Liver (tissue), 9 donors: Measurements from ENCODE around the gene MAN2A2. TPM values are rescaled to one million over a fixed set of nuclear protein-coding genes. Genes with fewer than 3 reads are reported as not detected.
"Not testable (repeated sequence)": the region's sequence is repeated elsewhere in the genome, so short reads cannot be mapped to it uniquely, and the experiment has no call there.

Experiments
- DNase-seq: peaks from one replicate; pipeline ENCODE4 v3.0.0-alpha.2; 2017; ENCODE audit warnings: low spot score
- H3K27ac ChIP-seq, 2 donors: one replicate each; pipeline ENCODE4 v1.7.0; 2013; ENCODE audit warnings: inconsistent platforms in 2 of 2, low read length in 2 of 2, control low read depth in 1 of 2, low read depth in 1 of 2, mild to moderate bottlenecking in 1 of 2
- H3K27me3 ChIP-seq, 4 donors: one replicate each; pipeline versions ENCODE4 v1.6.1 to v1.7.0; 2013; ENCODE audit warnings: low read length in 3 of 4, inconsistent platforms in 1 of 4, mild to moderate bottlenecking in 1 of 4, moderate library complexity in 1 of 4; ENCODE audit not compliant: control insufficient read depth in 4 of 4, insufficient read depth in 4 of 4
- H3K36me3 ChIP-seq, 4 donors: one replicate each; pipeline versions ENCODE4 v1.6.1 to v1.7.0; 2013; ENCODE audit warnings: low read length in 3 of 4, mild to moderate bottlenecking in 3 of 4, low read depth in 1 of 4, moderate library complexity in 1 of 4; ENCODE audit not compliant: control insufficient read depth in 4 of 4, insufficient read depth in 3 of 4
- H3K4me1 ChIP-seq, 4 donors: one replicate each; pipeline versions ENCODE4 v1.6.1 to v1.7.0; 2013; ENCODE audit warnings: low read length in 3 of 4, mild to moderate bottlenecking in 3 of 4, moderate library complexity in 1 of 4; ENCODE audit not compliant: control insufficient read depth in 4 of 4, insufficient read depth in 4 of 4
- H3K4me3 ChIP-seq, 3 donors: one replicate each; pipeline versions ENCODE4 v1.6.1 to v1.7.0; 2013; ENCODE audit warnings: low read length in 3 of 3, control low read depth in 1 of 3, low read depth in 1 of 3, mild to moderate bottlenecking in 1 of 3
- H3K9ac ChIP-seq, 2 donors: one replicate each; pipeline ENCODE4 v1.7.0; 2013; ENCODE audit warnings: low read length in 2 of 2, mild to moderate bottlenecking in 2 of 2, moderate library complexity in 2 of 2, control low read depth in 1 of 2, low read depth in 1 of 2
- H3K9me3 ChIP-seq, 4 donors: one replicate each; pipeline versions ENCODE4 v1.6.1 to v1.7.0; 2013; ENCODE audit warnings: low read length in 3 of 4; ENCODE audit not compliant: control insufficient read depth in 4 of 4
- EGR1 ChIP-seq, 2 donors: IDR thresholded peaks; 2 replicates each; pipeline ENCODE4 v1.6.1; 2016 to 2018; ENCODE audit warnings: antibody characterized with exemption in 2 of 2, low read depth in 2 of 2
- HNF4A ChIP-seq, 2 donors: conservative IDR thresholded peaks; 2 replicates each; pipeline ENCODE4 v1.6.1; 2016; ENCODE audit warnings: antibody characterized with exemption in 2 of 2, mild to moderate bottlenecking in 2 of 2
- REST ChIP-seq: IDR thresholded peaks from 2 replicates; pipeline ENCODE4 v1.6.1; 2016; ENCODE audit warnings: antibody characterized with exemption, mild to moderate bottlenecking
- RXRA ChIP-seq, 2 donors: IDR thresholded peaks; 2 replicates each; pipeline ENCODE4 v1.6.1; 2017 to 2018; ENCODE audit warnings: antibody characterized with exemption in 2 of 2, mild to moderate bottlenecking in 1 of 2
- ZBTB33 ChIP-seq: IDR thresholded peaks from 2 replicates; pipeline ENCODE4 v1.6.1; 2016; ENCODE audit warnings: antibody characterized with exemption
- WGBS: extraction: QIAGEN DNeasy Blood & Tissue Kit; methylation state at CpG from one replicate; pipeline ENCODE4 v1.1.7; 2013; 5-methylcytosine and 5-hydroxymethylcytosine counted together
- polyA plus RNA-seq, 2 donors: library from polyadenylated mRNA; stranded (reverse) in 1 of 2; unstranded in 1 of 2; fragments of 200-250 nt in 1 of 2; fragments of >200 nt in 1 of 2; fragmentation: Nextera tagmentation in 1 of 2; extraction: Ambion mirVana in 1 of 2; gene quantifications; one replicate each; pipeline versions ENCODE4 v1.2.1 to v1.2.3, GENCODE V29; 2013 to 2015
- total RNA-seq, 2 donors: library from RNA; depleted of rRNA; stranded (reverse); fragments of >200 nt; gene quantifications; one replicate each; pipeline ENCODE4 v1.2.3, GENCODE V29; 2014
- donor health status: healthy.
- donor health status: healthy.
- donor health status: healthy.
- donor health status: healthy.
- donor health status: healthy.

Gene MAN2A2
- total and polyA plus RNA-seq, 4 donors: 17.3 to 111 (median 50.9) TPM

GRCh38 chr15:90874986-90875385 is 28.1 kb upstream of the MAN2A2 start:
- TF ChIP-seq RXRA (IDR thresholded peaks at IDR 0.05): peak in 1 of 2 donors; percentile 43
- not testable (repeated sequence) for H3K9ac ChIP-seq, H3K27me3 ChIP-seq, H3K4me3 ChIP-seq, DNase-seq, H3K9me3 ChIP-seq
- Histone ChIP-seq H3K4me1 (peaks cover 6 to 68% (median 40%) of the 10 kb centered on the region in 4 donors), H3K27ac (peak overlapping the region in 1 of 2 donors; percentile 0), H3K36me3 (peaks cover 27 to 38% (median 34%) of the 10 kb centered on the region in 4 donors)
- WGBS: 55% methylated on average over 9 of the region's 9 CpGs

DNA sequence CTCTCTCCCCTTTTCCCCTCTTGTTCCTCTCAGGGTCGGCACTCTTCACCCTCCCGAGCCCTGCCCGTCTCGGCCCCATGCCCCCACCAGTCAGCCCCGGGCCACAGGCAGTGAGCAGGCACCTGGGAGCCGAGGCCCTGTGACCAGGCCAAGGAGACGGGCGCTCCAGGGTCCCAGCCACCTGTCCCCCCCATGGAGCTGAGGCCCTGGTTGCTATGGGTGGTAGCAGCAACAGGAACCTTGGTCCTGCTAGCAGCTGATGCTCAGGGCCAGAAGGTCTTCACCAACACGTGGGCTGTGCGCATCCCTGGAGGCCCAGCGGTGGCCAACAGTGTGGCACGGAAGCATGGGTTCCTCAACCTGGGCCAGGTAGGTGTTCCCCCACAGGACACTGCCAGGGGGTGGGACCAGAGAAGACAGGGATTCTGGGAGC is 27.5 kb upstream of the MAN2A2 start:
- H3K27ac ChIP-seq: peak overlapping the region; percentile 0 to 15
- no peak for TF ChIP-seq EGR1 (IDR thresholded peaks at IDR 0.05; ENCODE audit: low read depth in 2 of 2)
- H3K4me3 ChIP-seq: no peak overlapping the region
- H3K36me3 ChIP-seq: peaks cover 27 to 44% (median 36%) of the 10 kb centered on the region in 4 donors
- no peak for DNase-seq
- no peaks in the 10 kb centered on the region for H3K27me3 ChIP-seq
- no peak overlapping the region for H3K9ac ChIP-seq
- H3K9me3 ChIP-seq: no peaks in the 10 kb centered on the region
- peaks cover 8 to 68% (median 38%) of the 10 kb centered on the region in 4 donors for H3K4me1 ChIP-seq
- 85% methylated on average over 12 of the region's 12 CpGs for WGBS

GRCh38 chr15:90876046-90876445 is 27.1 kb upstream of the MAN2A2 start:
- H3K4me1 ChIP-seq: peaks cover 8 to 69% (median 40%) of the 10 kb centered on the region in 4 donors
- no peak for DNase-seq
- TF ChIP-seq REST (no peak), ZBTB33 (no peak), HNF4A (conservative IDR thresholded peaks at IDR 0.05) (no peak)
- WGBS: 94% methylated on average over 20 of the region's 20 CpGs
- H3K9ac ChIP-seq: no peak overlapping the region
- no peak overlapping the region for H3K27ac ChIP-seq
- H3K9me3 ChIP-seq: no peaks in the 10 kb centered on the region
- H3K36me3 ChIP-seq: peaks cover 27 to 49% (median 39%) of the 10 kb centered on the region in 4 donors
- no peak overlapping the region for H3K4me3 ChIP-seq
- no peaks in the 10 kb centered on the region for H3K27me3 ChIP-seq
